RWPE1 (cell line): ENCODE data around the gene OBSL1.

Source experiments
- CTCF ChIA-PET: fragments of 350-600 bp; sonication (Branson Sonifier 250); formaldehyde crosslinking; extraction: SDS; loops from one replicate; lab custom pipeline; 2021; lab: Yijun Ruan, JAX
- POLR2A ChIA-PET: fragments of 400-600 bp; formaldehyde crosslinking; extraction: SDS; loops from one replicate; lab custom pipeline; 2020; ENCODE audit warnings: antibody characterized with exemption; ENCODE audit not compliant: low non-redundant PET; lab: Yijun Ruan, JAX
- DNase-seq: peaks from one replicate; pipeline ENCODE4 v3.0.0; 2012; ENCODE audit warnings: low spot score
- H3K27ac ChIP-seq: fragments of 450-650 bp; 2 replicates; pipeline ENCODE4 v1.5.1; 2017
- TF ChIP-seq, protein P1 (sequence below): fragments of 450-650 bp; conservative IDR thresholded peaks from 2 replicates; pipeline ENCODE4 v1.5.1; 2017; ENCODE audit warnings: low read depth, mild to moderate bottlenecking

OBSL1 gene

DNA sequence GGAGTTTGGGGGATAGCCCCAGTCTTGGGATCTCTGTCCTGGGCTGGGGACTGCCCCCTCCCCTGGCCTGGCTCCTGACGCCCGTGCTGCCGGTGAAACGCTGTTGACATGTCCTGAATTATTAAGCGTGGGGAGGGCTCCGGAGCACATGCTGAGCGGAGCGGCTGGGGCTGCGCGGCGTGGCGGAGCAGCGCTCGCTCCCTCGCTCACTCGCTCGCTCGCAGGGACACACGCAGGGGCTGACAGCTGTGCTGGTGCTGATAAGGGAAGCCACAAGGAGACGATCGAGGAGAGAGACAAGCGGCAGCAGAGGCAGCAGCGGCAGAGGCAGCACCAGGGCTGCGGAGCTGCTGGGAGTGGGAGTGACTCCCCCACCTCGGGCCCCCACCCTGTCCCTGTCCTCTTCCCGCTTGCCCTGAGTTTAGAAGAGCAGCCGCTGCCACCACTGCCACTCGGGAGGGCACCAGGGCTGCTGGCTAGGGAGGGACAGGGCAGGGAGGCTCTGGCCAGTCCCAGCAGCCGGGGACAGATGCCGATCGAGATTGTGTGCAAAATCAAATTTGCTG, 57.1 kb downstream of the OBSL1 start, which contains the start of gene ASIC4:
ASIC4 (plus strand) TSS at position 287 of the 566 bp plus-strand sequence; CDS start at position 530, 243 bp downstream.
- ChIA-PET POLR2A (interaction anchor here (0.6 kb wide), 1 partner anchor 46 kb away, joined by 3 read pairs; no protein-coding TSS in a partner anchor), CTCF (interaction anchor here (0.9 to 1.5 kb wide), 2 partner anchors 15 to 17 kb away, joined by 3 to 6 read pairs; no protein-coding TSS in a partner anchor)
- H3K27ac ChIP-seq, result no peak within 1 kb of the TSS
- TF ChIP-seq, protein P1, sequence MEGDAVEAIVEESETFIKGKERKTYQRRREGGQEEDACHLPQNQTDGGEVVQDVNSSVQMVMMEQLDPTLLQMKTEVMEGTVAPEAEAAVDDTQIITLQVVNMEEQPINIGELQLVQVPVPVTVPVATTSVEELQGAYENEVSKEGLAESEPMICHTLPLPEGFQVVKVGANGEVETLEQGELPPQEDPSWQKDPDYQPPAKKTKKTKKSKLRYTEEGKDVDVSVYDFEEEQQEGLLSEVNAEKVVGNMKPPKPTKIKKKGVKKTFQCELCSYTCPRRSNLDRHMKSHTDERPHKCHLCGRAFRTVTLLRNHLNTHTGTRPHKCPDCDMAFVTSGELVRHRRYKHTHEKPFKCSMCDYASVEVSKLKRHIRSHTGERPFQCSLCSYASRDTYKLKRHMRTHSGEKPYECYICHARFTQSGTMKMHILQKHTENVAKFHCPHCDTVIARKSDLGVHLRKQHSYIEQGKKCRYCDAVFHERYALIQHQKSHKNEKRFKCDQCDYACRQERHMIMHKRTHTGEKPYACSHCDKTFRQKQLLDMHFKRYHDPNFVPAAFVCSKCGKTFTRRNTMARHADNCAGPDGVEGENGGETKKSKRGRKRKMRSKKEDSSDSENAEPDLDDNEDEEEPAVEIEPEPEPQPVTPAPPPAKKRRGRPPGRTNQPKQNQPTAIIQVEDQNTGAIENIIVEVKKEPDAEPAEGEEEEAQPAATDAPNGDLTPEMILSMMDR, result no peak
- no peak for DNase-seq

GRCh38 chr2:219513787-219514186, 57.6 kb downstream of the OBSL1 start:
- ChIA-PET CTCF (interaction anchor here (0.6 to 1.5 kb wide), 3 partner anchors 12 to 17 kb away, joined by 3 to 6 read pairs (median 3); no protein-coding TSS in a partner anchor), POLR2A (no interaction called here)
- no peak for DNase-seq
- no peak overlapping the region for H3K27ac ChIP-seq
- TF ChIP-seq, protein P1, result no peak

GRCh38 chr2:219512524-219513216, 58.7 kb downstream of the OBSL1 start:
- ChIA-PET CTCF (interaction anchor here (0.6 to 1.5 kb wide), 2 partner anchors 17 to 19 kb away, joined by 4 to 6 read pairs; no protein-coding TSS in a partner anchor), POLR2A (no interaction called here)
- TF ChIP-seq, protein P1, result no peak
- no peak for DNase-seq
- H3K27ac ChIP-seq, result no peak overlapping the region

- TF ChIP-seq, protein P1, result no peak
- POLR2A ChIA-PET, result no interaction called here
- H3K27ac ChIP-seq, result no peak overlapping the region
- no peak for DNase-seq
- CTCF ChIA-PET, result interaction anchor here (0.6 to 1.2 kb wide), 3 partner anchors 9 to 20 kb away, joined by 3 to 4 read pairs (median 4); no protein-coding TSS in a partner anchor
Measured at GRCh38 chr2:219511547-219512325, 59.6 kb downstream of the OBSL1 start.

GRCh38 chr2:219510512-219511135, 60.7 kb downstream of the OBSL1 start:
- no peak overlapping the region for H3K27ac ChIP-seq
- TF ChIP-seq, protein P1, result no peak
- no peak for DNase-seq
- POLR2A ChIA-PET, result interaction anchor here (1.0 kb wide), 1 partner anchor 12 kb away, joined by 3 read pairs; the partner anchor contains the start of gene GMPPA
- CTCF ChIA-PET, result interaction anchor here (0.7 to 3.6 kb wide), 10 partner anchors 10 to 456 kb away, joined by 3 to 26 read pairs (median 4); partner anchors contain the start of gene GMPPA
